Hindlimb muscle (tissue), 1 donor: ENCODE data around the gene SSBP3. TPM values are rescaled to one million over a fixed set of nuclear protein-coding genes. Genes with fewer than 3 reads are reported as not detected.
"Not testable (repeated sequence)": the region's sequence is repeated elsewhere in the genome, so short reads cannot be mapped to it uniquely, and the experiment has no call there.

Experiments
- DNase-seq: peaks from one replicate; pipeline ENCODE4 v3.0.0-alpha.2; 2013
- polyA plus RNA-seq: library from polyadenylated mRNA; unstranded; fragments of 120-200 nt; gene quantifications from one replicate; pipeline ENCODE4 v1.2.1, GENCODE V29; 2013; ENCODE audit not compliant: insufficient read length

Gene SSBP3
- polyA plus RNA-seq, 1 donor = 67.2 TPM

DNA sequence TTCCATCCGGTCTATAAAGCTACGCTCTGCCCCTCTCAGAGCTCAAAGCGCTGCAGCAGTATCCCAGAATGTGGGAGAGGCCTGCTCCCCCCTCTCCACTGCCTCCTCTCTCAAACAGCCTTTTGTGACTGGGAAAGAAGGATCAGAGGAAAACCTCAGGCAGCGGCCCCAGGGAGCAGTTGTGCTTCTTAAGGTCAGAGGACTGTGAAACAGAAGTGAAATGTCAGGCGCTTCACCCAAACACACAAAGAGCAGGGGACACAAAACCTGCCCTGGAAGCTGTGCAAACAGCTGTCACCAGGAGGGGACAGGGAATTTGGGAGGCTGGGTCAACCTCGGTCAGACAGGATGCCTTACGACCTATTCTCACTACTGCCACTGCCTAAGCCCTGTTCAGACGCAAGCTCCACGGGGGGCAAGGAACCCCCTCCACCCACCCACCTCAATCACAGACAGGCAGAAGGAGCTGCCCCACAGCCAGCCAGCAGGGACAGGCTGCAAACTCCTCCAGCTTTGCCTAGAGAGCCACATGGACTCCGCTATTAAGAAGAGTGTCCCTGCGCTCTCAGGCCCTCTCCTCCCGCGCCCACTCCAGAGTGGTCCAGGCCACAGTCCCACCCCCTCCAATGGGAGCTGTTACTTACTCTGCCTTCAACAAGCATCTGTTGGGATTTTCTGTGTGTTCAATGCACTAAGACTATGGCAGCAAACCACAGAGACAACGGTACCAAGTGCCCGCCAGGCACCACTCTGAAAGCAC lies 14.6 kb downstream of the SSBP3 start:
- no peak for DNase-seq

DNA sequence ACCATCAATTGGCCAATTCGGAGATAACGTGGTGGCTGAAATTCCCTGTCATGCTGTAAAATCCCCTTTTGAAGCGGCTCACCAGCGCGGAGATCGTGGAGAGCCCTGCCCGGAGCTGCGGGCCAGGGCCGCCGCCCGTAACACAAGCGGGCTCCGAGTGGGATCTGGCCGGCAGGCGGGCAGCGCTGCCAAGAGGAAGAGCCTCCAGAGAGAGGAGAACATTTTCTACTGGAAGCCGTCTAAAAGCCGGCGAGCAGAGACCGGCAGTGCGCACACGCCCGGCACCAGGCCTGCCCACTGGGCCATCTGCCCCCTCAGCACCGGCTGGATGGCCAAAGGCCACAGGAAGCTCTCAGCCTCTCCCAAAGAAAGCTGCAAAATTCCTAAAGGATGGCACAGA lies 15.5 kb downstream of the SSBP3 start:
- DNase-seq = no peak

DNA sequence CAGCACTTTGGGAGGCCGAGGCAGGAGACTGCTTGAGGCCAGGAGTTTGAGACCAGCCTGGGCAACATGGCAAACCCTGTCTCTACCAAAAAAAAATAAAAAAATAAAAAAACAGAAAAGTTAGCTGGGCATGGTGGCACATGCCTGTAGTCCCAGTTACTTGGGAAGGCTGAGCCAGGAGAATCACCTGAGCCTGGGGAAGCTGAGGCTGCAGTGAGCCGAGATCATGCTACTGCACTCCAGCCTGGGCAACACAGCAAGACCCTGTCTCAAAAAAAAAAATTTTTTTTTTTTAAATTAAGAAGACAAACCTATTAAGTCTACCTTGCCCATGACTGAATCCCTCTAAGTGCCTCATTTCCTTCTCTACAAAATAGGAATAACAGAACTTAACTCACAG lies 16.6 kb downstream of the SSBP3 start:
- not testable (repeated sequence) for DNase-seq

DNA sequence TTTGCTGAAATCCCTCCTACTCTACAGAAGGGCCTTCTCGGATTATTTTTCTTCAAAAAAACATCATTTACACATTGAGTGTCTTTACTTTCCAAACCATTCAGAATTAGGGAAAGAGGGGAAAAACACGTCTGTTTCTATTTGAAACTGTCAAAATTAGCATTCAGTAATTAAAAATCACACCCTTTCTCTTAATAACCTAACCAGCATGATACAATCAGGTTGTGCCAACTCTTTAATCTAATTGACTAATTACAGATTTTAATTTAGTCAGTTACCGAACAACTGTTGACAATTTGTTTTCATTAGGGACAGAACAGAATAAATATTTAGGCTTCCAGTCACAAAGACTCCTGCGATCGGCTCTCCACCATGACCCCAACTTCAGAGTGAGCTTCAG lies 18.8 kb downstream of the SSBP3 start:
- DNase-seq = no peak

DNA sequence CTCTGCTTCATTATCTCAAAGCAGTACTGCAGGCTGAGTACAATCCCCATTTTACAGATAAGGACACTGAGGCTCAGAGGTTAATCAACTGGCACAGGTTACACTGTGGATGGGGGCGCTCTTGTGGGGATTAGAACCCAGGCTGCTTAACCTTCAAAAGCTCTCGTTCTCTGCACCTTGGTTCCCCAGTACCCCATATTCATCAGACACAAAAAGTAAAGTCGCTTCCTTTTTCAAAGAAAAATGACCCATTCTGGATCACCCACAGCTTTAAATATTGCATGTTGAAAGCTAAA lies 20.5 kb downstream of the SSBP3 start:
- no peak for DNase-seq

DNA sequence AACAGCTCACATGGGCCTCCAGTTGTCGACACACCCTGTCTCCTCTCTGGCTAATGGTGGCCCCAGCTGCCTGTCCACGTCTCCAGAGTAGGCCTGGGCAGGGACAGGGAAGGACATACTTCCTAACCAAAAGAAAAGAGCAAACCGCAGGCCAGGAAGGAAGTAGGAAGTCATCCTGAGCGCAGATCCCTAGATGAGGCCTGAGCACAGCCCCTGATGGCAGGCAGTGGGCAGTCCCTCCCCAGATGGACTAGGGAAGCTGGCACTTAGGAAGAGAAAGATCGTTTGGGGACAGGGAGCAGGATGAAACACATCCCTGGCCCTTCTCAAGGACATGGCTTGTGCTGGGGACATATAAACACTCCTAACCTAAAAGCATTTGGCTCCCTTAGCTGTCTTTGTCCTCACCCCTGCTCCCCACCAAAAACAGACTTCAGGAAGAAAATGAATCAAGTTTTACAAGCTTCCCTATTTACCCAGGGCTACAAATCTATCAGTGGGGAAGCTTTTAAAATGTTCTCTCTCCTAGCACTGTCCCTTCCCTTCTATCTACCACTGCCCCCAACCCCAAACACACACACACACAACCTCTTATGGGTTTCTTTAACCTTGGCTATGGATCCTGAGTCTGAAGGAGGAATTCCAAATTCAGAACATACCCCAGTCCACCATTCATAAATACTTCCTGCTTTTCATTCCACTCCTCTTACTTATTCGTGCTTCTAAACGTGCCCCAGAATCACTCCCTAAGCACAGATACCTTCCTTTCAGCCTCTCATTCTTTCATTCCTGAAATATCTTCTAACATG lies 21.1 kb downstream of the SSBP3 start:
- no peak for DNase-seq

DNA sequence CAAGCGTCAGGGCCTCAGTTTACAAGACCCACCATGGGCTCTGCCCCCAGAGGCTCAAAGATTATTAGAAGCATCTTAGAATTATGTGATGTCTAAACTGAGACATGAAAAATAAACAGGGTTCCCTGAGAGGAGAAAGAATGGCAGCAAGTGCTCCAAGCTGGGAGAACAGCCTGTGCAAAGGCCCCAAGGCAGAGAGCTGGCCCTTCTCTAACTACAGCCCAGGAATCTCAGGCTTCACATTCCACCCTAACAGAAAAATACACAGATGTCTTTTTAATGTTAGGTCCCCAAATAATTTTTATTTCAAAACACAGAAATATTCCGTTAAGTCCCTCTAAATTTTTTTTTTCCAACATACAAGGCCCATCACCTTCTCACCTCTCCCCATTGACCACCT lies 21.7 kb downstream of the SSBP3 start:
- DNase-seq = no peak

DNA sequence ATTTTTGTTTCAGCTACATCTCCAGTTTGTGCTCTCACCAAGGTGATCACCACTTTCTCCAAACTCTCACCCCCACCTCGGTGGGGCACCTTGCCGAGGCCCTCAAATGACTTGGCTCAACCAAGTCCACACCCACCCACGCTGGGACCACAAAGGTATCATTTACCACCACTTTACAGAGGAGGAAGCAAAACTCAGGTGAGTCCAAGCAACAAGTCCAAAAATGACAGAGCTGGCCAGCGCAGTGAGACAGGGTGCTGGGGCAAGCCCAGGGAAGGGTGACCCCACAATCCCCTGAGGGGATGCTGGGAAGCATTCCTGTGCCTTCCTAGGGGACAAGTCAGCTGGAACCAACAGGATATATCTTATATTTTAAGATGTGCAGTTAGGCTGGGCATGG lies 24.7 kb downstream of the SSBP3 start:
- DNase-seq = no peak

DNA sequence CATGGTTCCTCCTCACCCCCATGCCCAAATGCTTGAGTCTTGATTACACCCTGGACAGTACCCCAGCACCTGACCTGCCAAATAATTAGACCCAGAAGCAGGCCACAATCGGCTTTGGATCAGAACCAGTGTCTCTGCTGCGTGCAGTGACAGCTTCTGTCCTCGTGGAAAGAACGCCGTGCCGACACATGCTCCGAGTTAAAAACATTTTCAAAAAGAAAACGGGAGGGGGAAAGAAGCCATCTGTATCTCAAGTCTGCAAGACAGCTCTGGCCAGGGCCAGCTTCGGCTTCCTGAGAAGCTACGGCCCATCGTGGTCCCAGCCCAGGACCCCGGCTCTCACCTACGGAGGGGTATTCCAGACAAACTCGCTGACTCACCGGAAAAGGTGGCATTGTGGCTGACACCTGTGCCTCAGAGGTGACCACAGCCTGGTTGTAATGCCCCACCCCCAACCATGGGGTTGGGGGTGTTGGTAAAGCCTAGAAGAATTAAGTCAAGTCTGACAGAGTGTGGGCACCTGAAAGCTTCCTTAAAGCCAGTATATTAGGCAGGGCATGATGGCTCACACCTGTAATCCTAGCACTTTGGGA lies 25.8 kb downstream of the SSBP3 start:
- DNase-seq = no peak

DNA sequence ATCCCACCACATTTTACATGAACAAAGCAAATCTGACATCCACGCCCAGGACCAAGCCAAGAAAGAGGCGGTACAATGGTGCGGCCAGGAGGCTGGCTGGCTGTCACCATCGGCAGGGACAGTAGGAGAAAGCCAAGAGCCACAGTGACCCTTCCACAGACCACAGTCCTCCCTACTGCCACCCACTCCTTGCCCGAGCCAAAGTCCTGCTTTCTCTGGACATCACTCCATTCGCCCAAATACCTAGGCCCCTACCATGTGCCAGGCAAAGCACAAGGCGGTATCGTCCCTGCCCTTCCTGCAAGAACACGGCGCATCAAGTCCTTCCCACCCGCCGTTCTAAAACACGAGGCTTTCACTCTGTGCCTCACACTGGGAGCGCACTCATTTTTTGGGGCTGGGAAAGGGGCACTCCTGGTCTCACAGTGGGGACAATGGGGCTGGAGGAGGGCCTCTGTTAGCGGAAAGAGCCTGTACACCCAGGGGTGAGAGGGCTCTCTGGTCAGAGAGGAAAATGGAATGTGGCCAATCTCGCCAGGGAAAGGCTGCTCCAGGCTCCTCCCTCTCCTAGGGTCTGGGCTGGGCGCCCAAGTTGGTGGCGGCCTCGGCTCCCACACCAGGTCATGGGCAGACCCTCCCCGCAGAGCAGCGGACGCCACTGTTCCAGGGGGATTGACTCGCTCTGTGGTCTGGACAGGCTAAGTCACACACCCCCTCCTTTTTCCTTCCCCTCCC lies 26.5 kb downstream of the SSBP3 start:
- DNase-seq = no peak

DNA sequence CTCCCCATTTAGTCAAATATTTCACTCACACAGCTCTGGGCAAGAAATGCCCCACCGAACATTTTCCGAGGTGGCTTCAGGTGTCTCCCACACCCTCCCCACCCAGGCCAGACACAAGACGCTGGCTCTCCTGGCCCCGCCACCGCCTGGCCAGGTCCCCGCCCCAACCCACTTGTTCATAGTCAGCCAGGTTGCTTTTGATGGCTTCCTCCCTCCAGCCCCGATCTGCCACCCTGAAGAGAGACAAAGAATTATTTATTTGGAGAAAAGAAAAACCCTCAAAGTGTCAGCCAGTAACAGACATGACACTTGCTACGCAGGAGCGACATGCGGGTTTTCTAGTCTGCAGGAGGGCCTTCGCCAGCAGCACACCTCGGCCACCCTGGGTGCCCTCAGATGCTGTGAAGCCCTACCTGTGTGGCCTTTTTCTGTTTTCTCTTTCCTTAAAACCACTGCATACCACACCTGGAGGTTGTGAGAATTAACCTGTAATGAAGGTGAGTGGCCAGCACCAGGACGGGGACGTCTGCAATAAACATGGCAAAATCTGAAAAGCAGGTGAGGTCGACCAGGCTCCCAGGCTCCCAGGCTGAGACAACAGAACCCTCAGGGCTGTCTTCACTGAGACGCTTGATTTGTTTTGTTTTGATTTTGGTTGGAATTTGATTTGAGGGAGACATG lies 27.2 kb downstream of the SSBP3 start:
- no peak for DNase-seq

DNA sequence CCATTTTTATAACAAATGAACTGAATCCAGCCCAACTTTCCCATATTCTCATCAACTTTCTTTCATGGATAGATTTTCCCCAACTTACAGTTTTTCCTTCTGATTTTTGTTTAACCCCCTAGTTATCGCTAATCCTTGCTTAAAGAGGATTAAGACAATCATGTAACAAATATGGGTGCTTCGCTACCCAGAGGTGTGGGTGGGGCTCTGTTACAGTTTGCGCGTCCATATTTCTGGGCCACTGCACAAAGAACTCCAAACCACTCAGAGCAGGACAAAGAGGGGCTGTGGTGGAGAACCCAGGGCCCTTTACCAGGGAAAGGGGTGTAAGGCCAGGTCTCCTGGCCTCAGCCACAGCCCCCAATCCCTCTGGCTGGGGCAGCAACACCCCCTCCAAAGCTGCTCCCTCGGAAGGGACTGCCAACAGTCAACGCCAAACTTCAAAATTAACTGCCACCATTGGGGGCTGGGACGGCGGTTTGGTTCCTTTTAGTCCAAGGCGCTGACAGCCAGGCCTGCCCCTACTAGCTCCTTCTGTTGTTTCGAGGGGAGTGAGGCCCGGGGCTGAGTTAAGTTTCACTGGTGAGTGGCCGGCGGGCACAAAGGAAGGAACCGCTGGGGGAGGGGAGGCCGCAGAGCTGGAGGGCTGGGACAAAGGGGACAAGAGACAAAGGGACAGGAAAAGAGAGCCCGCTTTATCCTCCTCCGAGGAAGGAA lies 27.9 kb downstream of the SSBP3 start:
- DNase-seq = no peak

DNA sequence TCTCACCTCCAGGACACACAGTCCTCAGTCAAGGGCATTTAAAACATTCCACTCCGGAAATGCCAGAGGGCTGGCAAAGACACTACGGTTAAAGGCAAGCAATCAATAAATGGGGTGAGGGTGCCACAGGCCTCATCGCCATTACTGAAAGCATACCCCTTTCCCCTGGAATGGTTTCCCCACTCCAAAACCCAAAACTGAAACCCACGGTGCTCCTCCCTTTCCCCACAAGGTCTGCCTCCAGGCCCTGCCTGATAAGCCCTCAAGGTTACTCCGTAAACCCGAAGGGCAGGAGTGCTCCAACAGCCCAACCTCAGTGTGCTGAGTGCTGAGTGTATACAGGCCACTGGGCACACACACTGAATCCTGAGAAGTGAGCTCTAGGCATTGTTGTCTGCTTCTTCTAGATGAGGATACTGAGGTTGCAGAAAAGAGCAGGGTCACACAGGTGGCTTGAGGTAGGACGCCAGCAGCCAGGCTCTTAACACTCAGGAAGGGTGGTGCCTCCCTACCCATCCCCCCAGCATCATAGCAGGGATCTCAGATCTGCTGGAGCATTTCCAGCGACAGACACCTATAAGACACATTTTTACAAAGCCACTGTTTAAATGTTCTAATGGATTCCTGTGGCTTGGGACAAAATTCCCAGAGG lies 29.0 kb downstream of the SSBP3 start:
- no peak for DNase-seq

DNA sequence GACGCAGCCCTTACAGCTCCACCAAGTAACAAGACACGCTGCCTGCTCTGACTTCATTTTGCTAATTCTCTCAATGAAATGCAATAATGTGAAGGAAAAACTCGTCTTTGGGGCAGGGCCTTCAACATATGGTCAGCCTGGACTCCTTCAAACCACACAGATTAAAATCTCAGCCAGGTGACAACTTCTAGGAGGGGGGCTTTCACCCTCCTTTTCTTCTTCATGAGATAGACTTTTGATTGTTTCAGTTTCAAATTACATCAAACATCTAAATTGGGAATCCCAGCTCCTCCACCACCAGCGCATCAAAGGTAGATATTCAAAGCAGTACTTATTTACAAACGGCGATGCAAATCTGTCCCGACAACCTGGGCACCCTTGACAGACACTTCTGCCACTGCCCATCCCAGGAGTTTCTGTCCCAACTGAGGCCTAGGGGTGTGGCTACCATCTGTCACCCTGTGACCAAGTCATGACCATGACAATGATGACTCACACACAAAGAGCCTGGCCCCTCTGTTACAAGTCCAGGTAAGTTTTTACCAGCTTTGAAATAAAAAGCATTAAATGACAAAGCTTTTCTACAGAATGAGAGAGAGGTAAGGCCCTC lies 29.7 kb downstream of the SSBP3 start:
- DNase-seq = no peak

DNA sequence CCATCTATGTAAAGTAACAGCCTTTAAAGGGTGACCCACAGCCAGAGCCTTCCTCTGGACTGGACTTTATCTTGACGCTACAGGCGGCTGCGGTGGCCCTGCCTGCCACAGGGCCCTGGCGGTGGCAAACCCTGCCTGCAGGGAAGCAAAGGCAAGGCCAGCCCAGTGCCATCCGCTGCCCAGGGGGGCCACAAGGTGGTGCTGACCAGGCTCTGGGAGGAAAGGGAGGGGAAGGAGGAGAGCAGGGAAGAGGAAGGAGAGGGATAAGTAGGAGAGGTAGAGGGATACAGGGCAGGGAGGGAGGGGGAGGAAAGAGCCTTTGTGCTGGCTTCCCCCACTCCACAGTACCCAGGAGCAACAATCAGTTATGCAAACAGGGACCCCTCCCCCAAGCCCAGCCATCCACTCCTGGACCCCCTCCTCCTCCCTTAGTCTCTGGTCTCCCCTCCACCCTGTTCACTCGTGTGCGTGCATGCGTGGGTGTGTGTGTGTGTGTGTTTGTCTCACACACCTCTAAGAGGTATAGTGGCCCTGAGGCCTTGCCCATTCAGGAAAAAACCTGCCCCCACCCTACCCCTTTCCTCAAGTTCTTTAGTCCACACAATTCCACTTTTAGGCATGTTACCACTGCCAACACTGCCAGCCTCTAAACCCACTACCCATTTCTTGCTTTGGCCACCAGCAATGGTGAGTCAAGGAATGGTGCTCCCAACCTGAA lies 30.3 kb downstream of the SSBP3 start:
- no peak for DNase-seq

DNA sequence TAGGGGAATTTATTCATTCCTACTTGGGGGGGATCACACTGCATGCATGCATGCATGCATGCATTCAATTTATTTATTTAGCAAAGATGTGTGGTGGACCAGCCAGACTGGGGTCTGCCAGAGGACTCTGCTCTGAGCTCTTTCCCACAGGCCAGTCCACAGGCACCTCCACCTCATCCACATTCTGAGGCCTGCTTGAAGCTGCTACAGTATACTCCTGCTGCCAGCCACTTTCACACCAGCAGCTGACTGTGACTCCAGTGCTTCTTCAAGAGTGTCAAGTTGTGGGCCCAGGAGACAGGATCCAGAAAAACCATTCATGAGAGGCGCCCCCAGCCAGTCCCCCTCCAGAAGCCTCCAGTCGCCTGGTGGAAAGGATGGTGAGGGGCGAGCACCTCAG lies 30.9 kb downstream of the SSBP3 start:
- no peak for DNase-seq

DNA sequence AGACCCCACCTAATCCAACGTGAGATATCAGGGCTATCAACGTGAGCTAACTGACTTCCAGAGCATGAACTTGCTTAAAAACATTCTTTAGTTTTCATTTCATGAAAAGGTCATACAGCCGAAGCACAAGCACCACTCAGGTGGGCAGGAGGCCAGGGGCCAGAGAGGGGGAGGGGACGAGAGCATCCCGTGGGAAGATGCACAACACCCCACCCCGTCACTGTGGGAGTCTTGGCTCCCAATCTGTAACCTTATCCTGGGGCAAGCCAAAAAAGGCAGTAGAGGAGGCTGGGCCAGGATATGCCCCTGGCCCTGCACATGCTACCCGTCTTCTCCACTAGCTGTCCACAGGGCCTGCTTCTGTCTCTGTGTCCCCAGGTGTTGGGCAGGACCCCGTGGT lies 31.4 kb downstream of the SSBP3 start:
- DNase-seq = no peak

DNA sequence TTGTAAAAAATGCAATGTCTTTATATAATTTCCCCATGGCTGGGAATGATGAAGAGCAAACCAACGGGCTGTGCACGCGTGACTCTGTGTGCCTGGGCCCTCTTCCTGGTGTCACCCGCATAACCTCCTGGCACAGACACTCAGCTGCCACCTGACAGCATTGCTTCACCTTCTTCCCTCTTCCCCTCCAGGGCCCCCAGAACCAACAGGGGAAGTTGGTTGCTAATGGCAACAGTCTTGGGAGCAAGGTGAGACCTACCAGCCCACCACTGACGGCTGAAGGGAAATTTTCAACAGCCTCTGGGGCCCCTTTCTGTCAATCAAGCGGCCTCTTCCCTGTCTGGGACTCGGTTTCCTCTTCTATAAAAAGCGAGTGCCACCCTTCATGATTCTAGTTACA lies 33.2 kb downstream of the SSBP3 start:
- DNase-seq = no peak

DNA sequence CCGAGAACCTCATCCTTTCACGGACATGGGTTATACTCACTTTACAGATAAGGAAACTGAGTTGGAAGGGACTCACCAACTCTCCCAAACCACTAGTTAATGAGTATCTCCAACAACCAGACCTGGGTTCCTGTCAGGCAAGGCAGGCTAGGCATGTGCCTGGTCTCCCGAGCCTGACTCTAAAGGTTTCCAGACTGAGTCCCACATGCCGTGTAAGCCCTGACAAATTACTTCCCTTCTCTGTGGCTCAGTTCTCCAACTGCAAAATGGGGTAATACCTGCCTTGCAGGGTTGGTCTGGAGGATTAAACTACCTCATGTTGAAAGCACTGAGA lies 34.3 kb downstream of the SSBP3 start:
- DNase-seq = no peak
